Measurements from ENCODE around the gene MYMX.
"Not testable (repeated sequence)": the region's sequence is repeated elsewhere in the genome, so short reads cannot be mapped to it uniquely, and the experiment has no call there.

Gene MYMX

GRCh38 chr6:44216677-44217331 is at the start of gene MYMX:
Gene MYMX, plus strand, starts transcription at chr6:44216926. Its CDS starts 546 bp downstream, at chr6:44217472.
- no peak for DNase-seq

- DNase-seq = no peak
Measured at GRCh38 chr6:44167567-44167966, 49.2 kb upstream of the MYMX start.

- no peak for DNase-seq
Measured at GRCh38 chr6:44169154-44169553, 47.6 kb upstream of the MYMX start.

GRCh38 chr6:44169886-44170570 is 46.7 kb upstream of the MYMX start:
- DNase-seq = no peak

- DNase-seq = peak; percentile 48
Measured at GRCh38 chr6:44171899-44172546, 44.7 kb upstream of the MYMX start.

- peak; percentile 81 for DNase-seq
Measured at GRCh38 chr6:44172731-44173500, 43.8 kb upstream of the MYMX start.

GRCh38 chr6:44176130-44176761 is 40.5 kb upstream of the MYMX start:
- no peak for DNase-seq

GRCh38 chr6:44176762-44177509 is 39.8 kb upstream of the MYMX start:
- DNase-seq = no peak

- no peak for DNase-seq
Measured at GRCh38 chr6:44177691-44178423, 38.9 kb upstream of the MYMX start.

- DNase-seq = no peak
Measured at GRCh38 chr6:44178424-44179071, 38.2 kb upstream of the MYMX start.

- DNase-seq = no peak
Measured at GRCh38 chr6:44179072-44179536, 37.6 kb upstream of the MYMX start.

GRCh38 chr6:44179648-44180047 is 37.1 kb upstream of the MYMX start:
- DNase-seq = no peak

- no peak for DNase-seq
Measured at GRCh38 chr6:44180406-44180805, 36.3 kb upstream of the MYMX start.

GRCh38 chr6:44180886-44181285 is 35.8 kb upstream of the MYMX start:
- no peak for DNase-seq

- not testable (repeated sequence) for DNase-seq
Measured at GRCh38 chr6:44181784-44182183, 34.9 kb upstream of the MYMX start.

GRCh38 chr6:44182911-44183390 is 33.8 kb upstream of the MYMX start:
- DNase-seq = no peak

- DNase-seq = no peak
Measured at GRCh38 chr6:44183783-44184182, 32.9 kb upstream of the MYMX start.

GRCh38 chr6:44185356-44185755 is 31.4 kb upstream of the MYMX start:
- DNase-seq = not testable (repeated sequence)

GRCh38 chr6:44185953-44186634 is 30.6 kb upstream of the MYMX start:
- DNase-seq = no peak

GRCh38 chr6:44186635-44187025 is 30.1 kb upstream of the MYMX start:
- DNase-seq = no peak
